ENCODE data around the gene KRT8. TPM values are rescaled to one million over a fixed set of nuclear protein-coding genes. Genes with fewer than 3 reads are reported as not detected.
A peak's percentile ranks its signal among the peaks of the same experiment; 100 is the strongest.

The KRT8 gene
- total and polyA plus RNA-seq, 2 of the 13 experiments (the other 11 are each of a cell fraction or from before 2014, with no cell fraction given) = 498 to 718 TPM

DNA sequence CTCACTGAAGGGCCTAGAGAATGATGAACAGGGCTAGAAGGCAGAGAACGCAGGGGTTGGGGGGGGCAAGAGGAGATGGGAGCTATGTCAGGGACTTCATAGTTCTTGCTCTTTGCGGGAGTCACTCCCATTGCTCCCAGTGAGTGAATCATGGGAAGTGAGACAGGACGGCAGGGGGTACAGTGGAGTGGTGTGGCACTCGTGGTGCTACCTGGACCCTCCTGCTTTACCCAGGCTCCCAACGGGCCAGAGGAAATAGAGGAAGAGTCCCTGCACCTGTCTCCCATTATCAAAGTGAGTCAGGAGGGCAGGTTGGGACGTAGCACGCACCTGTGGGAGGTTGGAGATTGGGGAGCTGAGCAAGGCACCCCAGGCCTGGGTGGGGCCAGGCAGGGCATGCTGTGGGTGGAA lies 1.3 kb upstream of the KRT8 start (continued):
- TF ChIP-seq IRF2 (CRISPR knock-in tag; IDR thresholded peaks at IDR 0.05) (no peak), THYN1 (CRISPR knock-in tag; IDR thresholded peaks at IDR 0.05; ENCODE audit: borderline replicate concordance, low read depth) (no peak)

DNA sequence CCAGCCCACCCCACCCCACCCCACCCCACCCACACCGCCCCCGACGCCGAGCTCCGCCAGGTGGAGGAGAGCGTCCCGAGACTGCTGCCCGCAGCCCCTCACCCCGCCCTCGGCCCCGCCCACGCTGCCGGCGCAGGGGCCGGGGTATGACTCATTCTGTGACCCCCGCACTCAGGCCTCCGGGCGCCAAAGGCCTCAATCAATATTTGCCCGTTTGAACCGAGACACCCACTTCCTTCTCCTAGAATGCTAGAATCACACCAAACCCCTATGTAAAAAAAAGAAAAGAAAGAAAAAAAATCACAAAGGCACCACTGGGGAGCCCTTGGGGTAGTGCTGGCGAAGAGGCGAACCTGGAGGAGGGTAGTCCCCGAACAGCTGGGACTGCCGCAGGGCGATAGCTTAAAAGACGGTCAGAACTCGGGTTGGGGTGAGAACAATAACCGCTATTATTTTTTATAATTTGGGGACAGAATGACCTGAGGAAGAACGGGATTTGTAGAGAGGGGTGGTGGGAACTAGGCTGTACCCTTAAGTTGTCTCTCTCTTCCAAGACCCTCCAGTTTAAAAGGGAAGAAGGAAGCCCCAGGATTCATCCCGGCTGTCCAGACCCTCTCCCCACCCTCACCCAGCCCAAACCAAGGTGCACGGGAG lies 894 bp downstream of the KRT8 start:
- Histone ChIP-seq H3K4me3 (replicated peaks in 1 of 3; ENCODE audit: insufficient read depth in 1 of 3, low read depth in 2 of 3, low read length in 3 of 3) (peak overlapping the region; percentile 87 to 99 (median 97)), H3K27ac (ENCODE audit: extremely low read length, insufficient read depth, low read length) (peak overlapping the region; percentile 98), H3K27me3 (ENCODE audit: control insufficient read depth in 1 of 2, insufficient read depth in 2 of 2, low read length in 2 of 2) (no peaks in the 10 kb centered on the region; a peak in 1 of 5 replicates), H3K9me3 (ENCODE audit: low read length) (no peaks in the 10 kb centered on the region), H3K79me2 (ENCODE audit: insufficient read depth, low read length) (peaks cover 47% of the 10 kb centered on the region), H2AFZ (ENCODE audit: low read length) (no peak overlapping the region), H3K9ac (ENCODE audit: insufficient read depth, low read depth, low read length) (peak overlapping the region; percentile 100), H3K36me3 (replicated peaks in 1 of 2; ENCODE audit: control insufficient read depth in 1 of 2, insufficient read depth in 2 of 2, low read length in 2 of 2) (peaks cover 14 to 32% of the 10 kb centered on the region in 2 experiments), H3K4me2 (ENCODE audit: low read depth, low read length) (peak overlapping the region; percentile 65), H4K20me1 (ENCODE audit: insufficient read depth, low read length) (peaks cover 44% of the 10 kb centered on the region), H3K4me1 (ENCODE audit: insufficient read depth, low read length) (peaks cover 76% of the 10 kb centered on the region)
- in situ Hi-C loops (cut with HindIII; ENCODE audit: extremely low pct_ligation_motif_present, low pct_unique_long_range_greater_than_20kb) = no loop called here
- FAIRE-seq = no peak
- BruUV-seq (replicated peaks) = TSS peak; percentile 97
- WGBS (ENCODE audit: low lambda C conversion rate) = under 1% methylated on average over 26 of the region's 31 CpGs
- ChIA-PET CTCF (ENCODE audit: low intra/inter-chr PET ratio, low total read pairs) (interaction anchor here (1.0 to 3.6 kb wide), 5 partner anchors 17 to 76 kb away, joined by 3 to 50 read pairs (median 8); no protein-coding TSS in a partner anchor), POLR2A (interaction anchor here (0.5 to 18.0 kb wide), 22 partner anchors 9 to 107 kb away, joined by 3 to 465 read pairs (median 14); partner anchors contain the start of genes EIF4B and KRT18)
- peak; percentile 87 for DNase-seq (ENCODE audit: low spot score)
- intact Hi-C loops (cut with micrococcal nuclease; ENCODE audit: unreplicated experiment) = loop anchor here (1.0 to 2.0 kb wide), 2 partner anchors 20 to 45 kb away; partner anchors contain the start of gene KRT18
- ATAC-seq = peak; percentile 60
- TF ChIP-seq MAZ (IDR thresholded peaks at IDR 0.05; ENCODE audit: borderline replicate concordance, low read depth, low read length) (peak; percentile 75), MAZ (CRISPR knock-in tag; IDR thresholded peaks at IDR 0.05; ENCODE audit: low read depth) (0 out of 2 replicates have a peak, but pooled peaks have one; percentile 59), ETV5 (CRISPR knock-in tag; IDR thresholded peaks at IDR 0.05; ENCODE audit: borderline replicate concordance) (peak; percentile 83; the same call in 1 of the 2 replicates), ZNF446 (CRISPR knock-in tag; IDR thresholded peaks at IDR 0.05) (no peak), SMARCE1 (IDR thresholded peaks at IDR 0.05; ENCODE audit: borderline replicate concordance) (no peak), SMARCC2 (IDR thresholded peaks at IDR 0.05) (no peak), HNRNPLL (IDR thresholded peaks at IDR 0.05; ENCODE audit: low read depth, low read length, poor library complexity, severe bottlenecking) (peak; percentile 59), KAT8 (CRISPR knock-in tag; IDR thresholded peaks at IDR 0.05) (peak; percentile 52), JUND (CRISPR knock-in tag; IDR thresholded peaks at IDR 0.05) (peak; percentile 96), CHD4 (IDR thresholded peaks at IDR 0.05; ENCODE audit: borderline replicate concordance, low read length) (0 out of 2 replicates have a peak, but pooled peaks have one; percentile 4), ZNF709 (CRISPR knock-in tag; IDR thresholded peaks at IDR 0.05) (0 out of 2 replicates have a peak, but pooled peaks have one; percentile 7)
- TF ChIP-seq, protein P1, sequence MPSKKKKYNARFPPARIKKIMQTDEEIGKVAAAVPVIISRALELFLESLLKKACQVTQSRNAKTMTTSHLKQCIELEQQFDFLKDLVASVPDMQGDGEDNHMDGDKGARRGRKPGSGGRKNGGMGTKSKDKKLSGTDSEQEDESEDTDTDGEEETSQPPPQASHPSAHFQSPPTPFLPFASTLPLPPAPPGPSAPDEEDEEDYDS (CRISPR knock-in tag; IDR thresholded peaks at IDR 0.05) = 0 out of 2 replicates have a peak, but pooled peaks have one; percentile 35
- TF ChIP-seq, protein P2, sequence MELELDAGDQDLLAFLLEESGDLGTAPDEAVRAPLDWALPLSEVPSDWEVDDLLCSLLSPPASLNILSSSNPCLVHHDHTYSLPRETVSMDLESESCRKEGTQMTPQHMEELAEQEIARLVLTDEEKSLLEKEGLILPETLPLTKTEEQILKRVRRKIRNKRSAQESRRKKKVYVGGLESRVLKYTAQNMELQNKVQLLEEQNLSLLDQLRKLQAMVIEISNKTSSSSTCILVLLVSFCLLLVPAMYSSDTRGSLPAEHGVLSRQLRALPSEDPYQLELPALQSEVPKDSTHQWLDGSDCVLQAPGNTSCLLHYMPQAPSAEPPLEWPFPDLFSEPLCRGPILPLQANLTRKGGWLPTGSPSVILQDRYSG (CRISPR knock-in tag; IDR thresholded peaks at IDR 0.05) = 0 out of 2 replicates have a peak, but pooled peaks have one; percentile 44
- TF ChIP-seq, protein P3, sequence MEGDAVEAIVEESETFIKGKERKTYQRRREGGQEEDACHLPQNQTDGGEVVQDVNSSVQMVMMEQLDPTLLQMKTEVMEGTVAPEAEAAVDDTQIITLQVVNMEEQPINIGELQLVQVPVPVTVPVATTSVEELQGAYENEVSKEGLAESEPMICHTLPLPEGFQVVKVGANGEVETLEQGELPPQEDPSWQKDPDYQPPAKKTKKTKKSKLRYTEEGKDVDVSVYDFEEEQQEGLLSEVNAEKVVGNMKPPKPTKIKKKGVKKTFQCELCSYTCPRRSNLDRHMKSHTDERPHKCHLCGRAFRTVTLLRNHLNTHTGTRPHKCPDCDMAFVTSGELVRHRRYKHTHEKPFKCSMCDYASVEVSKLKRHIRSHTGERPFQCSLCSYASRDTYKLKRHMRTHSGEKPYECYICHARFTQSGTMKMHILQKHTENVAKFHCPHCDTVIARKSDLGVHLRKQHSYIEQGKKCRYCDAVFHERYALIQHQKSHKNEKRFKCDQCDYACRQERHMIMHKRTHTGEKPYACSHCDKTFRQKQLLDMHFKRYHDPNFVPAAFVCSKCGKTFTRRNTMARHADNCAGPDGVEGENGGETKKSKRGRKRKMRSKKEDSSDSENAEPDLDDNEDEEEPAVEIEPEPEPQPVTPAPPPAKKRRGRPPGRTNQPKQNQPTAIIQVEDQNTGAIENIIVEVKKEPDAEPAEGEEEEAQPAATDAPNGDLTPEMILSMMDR (CRISPR knock-in tag; IDR thresholded peaks at IDR 0.05) = no peak
- TF ChIP-seq, protein P4, sequence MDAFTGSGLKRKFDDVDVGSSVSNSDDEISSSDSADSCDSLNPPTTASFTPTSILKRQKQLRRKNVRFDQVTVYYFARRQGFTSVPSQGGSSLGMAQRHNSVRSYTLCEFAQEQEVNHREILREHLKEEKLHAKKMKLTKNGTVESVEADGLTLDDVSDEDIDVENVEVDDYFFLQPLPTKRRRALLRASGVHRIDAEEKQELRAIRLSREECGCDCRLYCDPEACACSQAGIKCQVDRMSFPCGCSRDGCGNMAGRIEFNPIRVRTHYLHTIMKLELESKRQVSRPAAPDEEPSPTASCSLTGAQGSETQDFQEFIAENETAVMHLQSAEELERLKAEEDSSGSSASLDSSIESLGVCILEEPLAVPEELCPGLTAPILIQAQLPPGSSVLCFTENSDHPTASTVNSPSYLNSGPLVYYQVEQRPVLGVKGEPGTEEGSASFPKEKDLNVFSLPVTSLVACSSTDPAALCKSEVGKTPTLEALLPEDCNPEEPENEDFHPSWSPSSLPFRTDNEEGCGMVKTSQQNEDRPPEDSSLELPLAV (CRISPR knock-in tag; conservative IDR thresholded peaks at IDR 0.05; ENCODE audit: low read depth) = no peak
